Measurements from ENCODE around the gene ADAM22.

The ADAM22 gene

DNA sequence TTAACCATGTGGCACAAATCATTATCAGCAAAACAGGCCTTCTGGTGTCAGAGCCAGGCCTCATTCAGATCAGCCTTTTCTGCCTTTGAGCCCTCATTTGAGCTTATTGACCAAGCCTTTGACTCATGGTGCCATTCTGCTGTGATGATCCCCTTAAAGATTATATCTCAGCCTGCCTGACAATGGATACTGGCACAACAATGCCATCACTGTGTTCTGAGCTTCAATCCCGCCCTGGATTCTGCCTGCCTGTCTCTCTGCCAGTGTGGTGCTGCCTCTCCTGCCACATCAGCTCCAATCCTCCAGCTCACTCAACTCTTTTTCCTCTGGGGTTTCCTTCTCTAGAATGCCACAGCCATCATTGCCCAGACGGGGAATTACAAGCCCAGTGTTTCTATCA, 233.2 kb downstream of the ADAM22 start:
- DNase-seq (ENCODE audit: low read depth in 2 of 2): no peak

DNA sequence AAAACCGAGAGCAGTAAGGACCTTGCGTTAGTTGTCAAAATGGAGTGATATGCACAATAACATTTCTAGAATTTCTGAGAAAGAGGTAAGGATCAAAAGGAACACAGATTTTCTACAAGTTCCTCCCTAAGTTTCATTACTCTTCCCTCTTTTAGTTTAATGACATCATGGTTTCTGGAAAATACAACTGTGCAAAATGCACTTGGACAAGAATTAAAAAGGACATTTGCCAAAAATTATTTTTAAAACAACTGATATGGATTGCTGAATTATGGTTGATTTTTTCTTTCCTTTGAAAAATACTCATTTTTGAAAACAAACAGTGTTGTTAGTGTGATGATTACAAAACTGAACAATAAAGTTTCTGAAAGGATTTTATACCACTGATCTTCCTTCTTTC, 233.7 kb downstream of the ADAM22 start:
- no peak for DNase-seq (ENCODE audit: low read depth in 2 of 2)

DNA sequence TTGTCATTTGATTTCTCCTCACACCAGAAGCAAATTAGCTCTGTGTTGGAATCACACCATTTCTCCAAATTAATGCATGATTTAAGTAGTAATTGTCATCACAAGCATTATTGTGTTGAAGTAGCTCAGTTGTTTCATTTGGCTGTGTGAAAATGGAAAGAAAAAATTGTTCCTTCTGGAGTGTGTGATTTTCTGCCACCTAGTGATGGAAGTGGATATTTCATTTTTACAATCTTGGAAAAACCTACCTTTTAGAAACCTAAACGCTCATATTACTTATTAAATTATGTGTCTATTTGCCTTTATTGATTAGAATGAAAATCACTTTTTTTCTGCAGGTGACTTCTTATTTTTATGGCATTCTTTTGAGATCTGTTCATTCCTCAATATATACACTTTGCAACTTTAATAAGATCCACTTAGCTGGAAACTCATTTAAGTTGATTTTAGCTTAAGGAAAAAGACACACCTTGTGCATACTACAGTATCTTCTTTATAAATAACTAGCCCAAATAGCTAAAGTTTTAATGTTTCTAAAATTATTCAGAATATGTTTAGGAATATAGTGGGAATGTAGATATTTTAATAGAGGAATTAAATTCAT, 235.8 kb downstream of the ADAM22 start:
- no peak for DNase-seq (ENCODE audit: low read depth in 2 of 2)

DNA sequence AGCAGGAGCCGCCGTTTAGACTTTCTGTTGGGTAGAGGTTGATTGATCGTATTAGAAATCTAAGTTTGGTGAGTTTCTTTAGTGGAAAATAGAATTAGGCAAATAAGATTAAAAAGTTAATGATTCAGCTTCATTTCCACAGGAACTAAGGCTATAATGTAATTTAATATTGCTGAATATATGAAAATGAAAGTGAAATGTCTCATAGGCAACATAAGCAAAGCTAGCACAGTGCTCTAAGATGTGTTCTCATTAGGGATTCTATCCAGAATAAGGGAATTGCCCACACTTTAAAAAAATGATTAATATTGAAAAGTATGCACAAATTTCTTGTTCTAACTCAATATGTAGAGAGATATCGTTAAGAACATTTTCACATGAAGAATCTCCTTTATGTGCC, 238.8 kb downstream of the ADAM22 start:
- DNase-seq (ENCODE audit: low read depth in 2 of 2): no peak

DNA sequence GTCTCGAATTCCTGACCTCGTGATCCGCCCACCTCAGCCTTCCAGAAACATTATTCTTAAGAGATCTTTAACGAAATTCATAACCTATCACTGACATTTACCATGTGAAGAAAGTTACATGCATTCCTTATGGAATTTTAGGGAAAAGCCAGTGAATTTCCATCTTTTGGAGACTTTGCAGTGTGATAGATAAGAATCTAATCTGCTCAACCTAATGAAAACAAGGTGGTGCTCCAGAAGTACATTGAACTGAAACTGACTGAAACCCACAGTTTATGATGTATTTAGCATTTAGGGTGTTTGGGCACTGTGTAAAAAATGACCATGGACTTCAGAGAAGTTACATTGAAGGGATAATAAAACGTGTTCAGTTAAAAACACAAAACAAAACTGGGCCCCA, 242.1 kb downstream of the ADAM22 start:
- DNase-seq (ENCODE audit: low read depth in 2 of 2): no peak

DNA sequence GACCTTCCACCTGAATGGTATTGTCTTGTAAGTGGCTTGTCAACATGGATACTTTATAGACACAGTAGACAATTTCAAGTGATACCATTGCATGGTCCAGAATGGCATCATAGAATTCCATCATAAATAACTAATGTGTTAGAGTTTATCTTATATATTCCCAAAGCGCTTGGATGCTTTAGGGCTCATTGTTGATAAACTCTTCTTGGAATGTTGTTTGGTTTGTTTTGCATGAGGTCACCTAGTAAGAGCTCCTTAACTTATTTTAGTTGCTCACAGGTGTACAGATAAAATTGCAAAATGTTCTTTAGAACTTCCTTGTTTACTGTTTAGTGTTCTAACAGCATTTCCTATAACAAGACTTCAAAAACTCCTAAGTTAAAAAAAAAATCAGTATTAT, 249.0 kb downstream of the ADAM22 start:
- DNase-seq (ENCODE audit: low read depth in 2 of 2): no peak

DNA sequence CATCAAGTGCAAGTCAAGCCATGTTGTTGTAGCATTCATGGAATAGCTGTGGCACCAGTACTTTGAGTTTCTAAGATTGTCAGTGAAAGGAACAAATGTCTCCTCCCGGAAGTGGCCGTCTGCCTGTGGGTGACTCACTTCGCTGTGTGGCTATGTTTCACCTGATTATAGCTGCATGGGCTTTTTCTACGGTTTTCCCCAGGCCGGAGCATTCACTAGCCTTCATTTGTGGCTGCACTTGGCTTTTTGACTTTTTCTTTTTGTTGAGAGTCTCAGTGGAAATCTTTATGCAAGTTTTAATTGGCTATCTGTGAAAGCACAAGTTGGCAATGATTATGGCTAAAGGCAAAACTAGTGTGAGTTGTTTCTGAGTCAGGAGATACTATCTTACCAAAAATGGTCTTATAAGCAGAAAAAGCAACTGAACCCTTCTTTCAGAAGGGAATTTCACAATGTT, 250.8 kb downstream of the ADAM22 start:
- no peak for DNase-seq (ENCODE audit: low read depth in 2 of 2)

DNA sequence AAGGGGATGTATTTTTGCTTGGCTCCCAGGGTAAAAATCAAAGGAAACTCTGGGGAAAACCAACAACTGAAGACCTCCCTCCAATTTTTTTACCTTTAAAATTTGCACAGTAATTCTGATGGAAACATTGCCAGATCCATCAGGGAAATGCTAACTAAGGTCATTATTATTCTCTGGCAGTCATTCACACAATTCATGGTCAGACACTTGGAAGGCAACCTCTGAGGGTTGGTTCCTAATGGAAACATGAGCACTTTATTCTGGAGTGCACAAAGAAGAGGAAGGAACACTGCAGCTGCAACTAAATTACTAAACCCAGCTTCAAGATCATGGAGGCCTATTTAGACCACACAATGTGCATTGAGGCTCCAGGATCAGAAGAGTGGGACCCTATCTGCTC, 251.6 kb downstream of the ADAM22 start:
- no peak for DNase-seq (ENCODE audit: low read depth in 2 of 2)

DNA sequence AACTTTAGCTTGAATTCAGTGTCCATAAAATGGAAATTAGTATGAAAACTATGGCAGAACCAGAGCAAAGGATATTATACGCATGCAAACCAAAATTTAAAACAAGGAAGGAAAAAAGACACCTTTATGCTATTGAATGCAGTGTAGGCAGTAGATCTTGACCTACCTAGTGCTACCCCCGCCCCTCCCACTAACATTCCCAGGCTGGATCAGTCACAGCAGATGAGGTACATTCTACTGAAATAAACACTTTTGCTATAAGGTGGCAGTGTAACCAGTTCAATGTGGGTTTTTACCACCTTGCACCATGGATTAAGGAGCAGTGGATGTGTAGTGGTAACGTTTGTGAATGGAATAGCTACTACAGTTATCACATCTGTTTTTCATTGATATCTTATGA, 257.9 kb downstream of the ADAM22 start:
- DNase-seq (ENCODE audit: low read depth in 2 of 2): no peak

DNA sequence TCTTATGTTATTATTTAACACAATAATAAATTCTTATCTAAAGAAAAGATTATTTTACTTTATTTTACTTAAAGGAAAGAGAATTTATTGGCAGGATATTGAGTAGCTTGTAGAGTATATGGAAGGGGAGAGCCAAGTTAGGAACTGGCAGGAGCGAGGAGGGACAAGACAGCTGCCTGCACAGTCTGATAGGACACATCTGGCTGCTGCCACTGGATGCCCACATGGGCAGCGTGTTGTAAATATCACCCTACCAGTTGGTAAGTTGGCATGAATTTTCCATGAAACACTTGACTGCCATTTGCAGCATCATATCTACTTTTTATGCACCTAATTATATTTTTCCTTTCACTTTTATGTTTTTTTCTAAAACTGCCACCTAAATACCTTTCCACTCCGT, 266.2 kb downstream of the ADAM22 start:
- no peak for DNase-seq (ENCODE audit: low read depth in 2 of 2)

DNA sequence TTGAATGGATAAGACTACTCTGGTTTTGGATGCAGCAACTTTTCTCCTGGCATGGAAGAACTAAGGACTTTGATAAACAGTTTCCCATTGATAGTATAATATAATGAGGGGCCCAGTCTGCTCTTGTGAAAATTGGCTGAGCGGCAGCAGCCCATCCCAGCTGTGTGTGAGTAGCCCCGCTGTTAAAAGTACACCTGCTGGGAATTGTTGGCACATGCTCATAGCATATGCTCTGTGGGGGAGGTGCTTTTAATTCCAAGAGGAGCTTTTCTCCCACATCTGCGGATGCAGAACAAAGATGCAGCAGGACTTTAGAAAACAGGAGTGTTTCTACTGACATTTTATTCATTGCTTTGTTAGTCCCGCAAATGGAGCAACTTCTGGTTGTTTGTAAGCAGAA, 266.7 kb downstream of the ADAM22 start:
- no peak for DNase-seq (ENCODE audit: low read depth in 2 of 2)

DNA sequence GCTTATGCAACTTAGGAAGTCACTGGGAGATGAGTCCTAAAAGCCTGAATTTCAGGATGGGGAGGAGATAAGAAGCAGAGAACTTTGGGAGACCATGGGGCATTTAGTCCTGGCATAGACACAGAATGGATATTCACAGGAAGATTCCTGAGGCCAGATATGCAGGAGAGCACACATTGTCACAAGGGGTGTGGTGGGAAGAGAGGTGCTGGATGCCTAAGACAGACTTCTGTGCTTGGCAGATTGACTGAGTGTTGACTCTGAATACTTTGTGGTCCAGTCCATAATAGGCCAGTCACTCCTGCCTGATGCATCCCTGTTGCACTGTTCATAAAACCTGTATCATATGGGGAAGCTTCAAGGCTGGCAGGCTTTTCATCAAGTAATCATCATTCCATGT, 267.3 kb downstream of the ADAM22 start:
- DNase-seq (ENCODE audit: low read depth in 2 of 2): no peak

DNA sequence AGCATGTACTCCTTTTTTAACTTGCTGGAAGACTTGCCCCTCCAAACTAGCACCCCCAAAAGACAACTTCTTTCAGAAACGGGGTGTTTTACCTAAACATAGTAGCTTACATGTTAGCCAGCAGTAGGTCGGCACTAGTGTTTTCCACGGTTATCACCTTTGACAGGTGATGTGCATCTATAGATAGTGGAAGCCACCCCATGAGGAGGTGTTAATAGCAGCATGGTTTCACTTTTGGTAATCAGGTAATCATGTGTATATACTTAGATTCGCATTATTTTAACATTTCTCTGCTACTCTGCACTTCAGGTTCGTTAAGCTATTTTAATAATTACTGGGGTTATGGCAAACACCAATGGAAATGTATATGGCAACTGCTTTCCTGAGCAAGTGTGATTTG, 268.2 kb downstream of the ADAM22 start:
- DNase-seq (ENCODE audit: low read depth in 2 of 2): no peak

DNA sequence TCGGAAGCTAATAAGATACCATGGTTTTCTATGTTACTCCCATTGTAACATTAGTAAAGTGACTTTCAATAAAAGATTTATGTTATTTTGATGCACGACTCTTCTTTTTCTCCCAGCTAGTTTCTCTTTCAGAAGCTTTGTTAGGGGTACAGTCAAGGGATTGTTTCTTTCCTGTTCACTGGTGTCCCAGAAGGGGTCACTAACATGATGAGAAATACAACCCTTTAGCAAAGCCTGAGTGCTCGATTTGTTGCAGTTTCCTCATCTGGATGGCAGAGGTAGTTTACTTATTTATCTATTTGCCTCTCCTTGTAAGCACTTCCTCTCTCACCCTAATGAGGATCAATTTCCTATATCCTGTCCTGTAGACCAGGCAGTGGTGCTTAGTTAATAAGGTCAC, 268.7 kb downstream of the ADAM22 start:
- no peak for DNase-seq (ENCODE audit: low read depth in 2 of 2)

DNA sequence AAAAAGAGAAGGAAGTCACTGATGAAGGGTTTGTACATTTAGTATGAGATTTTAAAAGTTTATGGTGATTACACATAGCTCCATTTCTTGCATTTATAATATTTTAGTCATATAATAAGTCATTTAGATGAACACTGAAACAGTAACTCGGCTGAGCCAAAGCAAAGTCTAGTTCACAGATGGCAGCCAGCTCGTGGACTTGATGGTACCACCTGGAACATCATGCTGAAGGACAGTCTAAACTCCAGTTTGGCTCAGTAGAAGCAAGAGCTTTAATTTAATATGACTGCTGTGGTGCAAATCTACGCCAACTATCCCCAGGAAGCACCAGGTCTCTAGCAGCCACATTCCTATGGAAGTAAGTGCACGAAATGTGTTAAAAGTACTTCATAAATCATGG, 269.4 kb downstream of the ADAM22 start:
- DNase-seq (ENCODE audit: low read depth in 2 of 2): no peak

DNA sequence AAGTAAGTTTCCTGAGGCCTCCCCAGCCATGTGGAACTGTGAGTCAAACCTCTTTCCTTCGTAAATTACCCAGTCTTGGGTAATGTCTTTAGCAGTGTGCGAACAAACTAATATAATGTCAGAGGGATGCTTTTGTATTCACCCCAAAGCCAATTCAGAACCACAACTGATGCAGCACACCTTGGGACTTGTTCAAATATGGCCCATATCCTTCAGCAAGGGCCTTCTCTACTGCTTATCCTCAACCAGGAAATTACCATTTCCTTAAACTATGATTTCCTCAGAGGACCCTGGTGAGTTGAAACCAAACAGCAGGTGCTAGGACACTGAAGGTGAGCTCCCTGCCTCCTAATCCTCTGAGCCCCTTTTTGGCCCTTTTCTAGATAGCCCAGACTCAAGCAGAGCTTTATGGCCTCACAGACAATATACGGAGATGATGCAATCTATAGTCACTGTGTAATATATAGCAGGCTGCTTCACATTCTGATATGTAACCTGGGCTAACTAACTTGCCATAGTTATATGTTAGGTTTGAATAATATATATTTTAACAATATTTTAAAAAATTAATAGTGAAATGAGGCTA, 270.6 kb downstream of the ADAM22 start:
- DNase-seq (ENCODE audit: low read depth in 2 of 2): no peak

DNA sequence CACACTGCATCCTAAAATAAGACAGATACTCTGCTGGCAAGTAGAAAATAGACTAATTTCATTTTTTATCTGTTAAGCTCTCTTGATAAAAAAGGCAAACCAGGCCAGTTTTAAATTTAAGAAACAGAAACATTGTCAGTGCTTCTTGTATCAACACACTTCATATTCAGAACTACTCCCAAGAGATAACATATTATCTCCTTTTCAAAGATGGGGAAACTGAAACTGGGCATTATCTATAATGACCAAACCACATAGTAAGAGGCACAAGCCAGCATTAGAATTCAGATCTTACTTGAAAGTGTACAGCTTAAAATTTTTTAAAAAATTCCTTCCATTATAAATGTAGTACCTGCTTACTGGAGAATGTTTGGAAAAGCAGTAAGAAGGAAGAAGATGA, 271.1 kb downstream of the ADAM22 start:
- DNase-seq (ENCODE audit: low read depth in 2 of 2): no peak

DNA sequence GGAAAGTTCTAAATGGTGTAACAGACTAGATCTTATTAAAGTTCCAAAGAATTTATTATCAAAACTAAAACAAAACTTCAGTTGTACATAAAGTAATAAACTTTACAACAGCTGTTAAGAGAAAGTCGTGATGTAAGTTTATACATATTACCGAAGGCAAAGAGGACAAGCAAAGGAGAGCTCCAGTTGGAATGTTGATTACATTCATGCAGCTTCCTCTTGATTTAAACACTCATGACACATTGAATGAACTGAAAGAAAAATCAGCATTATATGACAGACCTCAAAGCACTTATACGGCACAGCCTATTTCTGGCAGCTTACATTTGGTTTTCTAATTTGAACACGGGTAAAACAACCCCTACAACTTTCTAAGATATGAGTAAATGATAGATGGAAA, 272.2 kb downstream of the ADAM22 start:
- DNase-seq (ENCODE audit: low read depth in 2 of 2): no peak

DNA sequence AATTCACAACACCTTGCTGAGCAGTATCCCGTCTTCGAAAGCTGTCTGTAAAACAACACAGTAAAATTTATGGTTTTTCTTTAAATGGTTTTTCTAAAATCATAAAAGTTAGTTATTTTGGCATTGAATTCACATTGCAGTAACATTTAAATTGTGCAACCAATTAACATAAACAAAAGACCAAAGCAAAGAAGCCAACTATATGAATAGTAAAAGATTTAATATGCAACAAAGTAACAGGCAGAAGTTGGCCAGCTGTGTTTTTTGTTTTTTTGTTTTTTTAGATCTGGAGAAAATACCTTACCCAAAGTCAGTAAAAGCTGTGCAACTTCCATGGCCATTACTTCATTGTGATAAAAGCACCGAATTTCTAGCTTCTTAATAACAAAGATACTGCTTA, 274.5 kb downstream of the ADAM22 start:
- no peak for DNase-seq (ENCODE audit: low read depth in 2 of 2)

DNA sequence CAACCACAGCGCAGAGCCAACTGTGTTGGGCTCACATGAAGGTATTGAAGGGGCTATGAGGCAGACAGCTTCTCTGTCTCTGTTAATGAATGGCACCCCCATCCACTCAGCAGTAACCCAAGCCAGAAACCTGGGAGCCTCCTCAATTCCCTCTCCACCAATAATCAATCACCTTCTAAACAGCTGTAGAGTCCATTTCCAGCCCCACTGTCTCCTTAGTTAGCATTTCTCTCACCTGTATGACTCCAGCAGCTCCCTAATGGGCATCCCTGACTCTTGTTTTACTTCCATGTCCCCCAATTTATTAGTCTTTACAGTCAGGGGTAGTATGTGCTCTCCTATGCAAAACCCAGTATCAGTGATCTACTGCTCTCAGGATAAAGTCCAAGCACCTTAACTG, 278.9 kb downstream of the ADAM22 start:
- DNase-seq (ENCODE audit: low read depth in 2 of 2): no peak

DNA sequence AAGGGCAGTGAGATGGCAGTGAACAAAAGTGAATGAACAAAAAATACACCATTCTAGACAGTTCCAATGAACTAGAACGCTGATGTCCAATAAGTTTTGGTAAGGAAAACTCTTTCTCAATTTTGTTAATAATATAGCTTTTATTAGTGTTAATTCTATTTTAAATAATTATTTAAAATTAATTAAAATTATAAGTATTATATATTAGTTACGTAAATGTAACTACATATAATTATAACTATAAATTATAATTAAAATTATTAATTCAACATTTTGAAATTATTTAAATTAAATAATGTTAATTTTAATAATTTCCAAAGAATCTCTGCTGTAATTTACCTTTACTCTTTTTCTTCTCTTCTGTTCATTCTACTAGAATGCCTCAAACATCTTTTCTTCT, 280.4 kb downstream of the ADAM22 start:
- DNase-seq (ENCODE audit: low read depth in 2 of 2): no peak

DNA sequence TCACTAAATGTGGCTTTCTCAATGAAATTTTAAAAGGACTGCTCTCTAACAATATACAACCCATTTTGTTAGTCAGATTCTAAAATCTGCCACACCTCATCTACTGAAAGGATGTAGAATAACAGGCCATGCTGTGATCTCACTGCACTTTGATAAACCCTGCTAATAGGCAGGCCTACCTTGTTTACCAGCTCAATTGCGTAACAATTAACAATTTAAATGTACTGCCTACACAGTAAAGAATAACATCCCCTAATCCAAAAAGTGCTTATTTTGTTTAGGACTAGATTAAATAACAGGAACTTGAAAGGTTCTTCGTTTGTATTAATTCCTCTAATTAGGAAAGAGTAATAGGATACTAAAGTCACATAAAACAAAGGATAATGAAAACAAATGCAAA, 281.2 kb downstream of the ADAM22 start:
- DNase-seq (ENCODE audit: low read depth in 2 of 2): no peak

DNA sequence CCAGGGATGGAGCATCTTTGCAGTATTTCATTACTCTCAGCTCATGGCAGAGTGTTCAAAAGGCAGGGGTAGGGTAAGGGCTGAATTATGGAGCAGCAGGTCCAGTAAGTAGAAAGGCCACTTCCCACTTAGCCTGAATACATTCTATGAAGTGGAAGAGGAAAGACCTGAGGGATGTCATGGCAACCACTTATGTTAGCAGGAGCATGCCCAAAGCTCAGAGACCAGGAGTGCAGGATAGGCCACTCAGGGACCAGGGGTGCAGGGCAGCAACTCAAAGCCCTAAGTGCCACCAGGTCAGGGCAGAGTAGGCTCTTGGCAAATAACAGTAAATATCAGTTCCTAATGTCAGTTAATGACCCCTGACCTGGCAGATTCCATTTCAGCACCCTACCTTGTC, 282.2 kb downstream of the ADAM22 start:
- no peak for DNase-seq (ENCODE audit: low read depth in 2 of 2)
